H9 (cell line): ENCODE measurements around the gene ZBTB47. TPM values are rescaled to one million over a fixed set of nuclear protein-coding genes. Genes with fewer than 3 reads are reported as not detected.

ENCODE experiments used
- DNase-seq: peaks from one replicate; pipeline ENCODE4 v3.0.0-alpha.2; 2017
- H2AFZ ChIP-seq: one replicate; pipeline ENCODE4 v1.6.1; 2013; ENCODE audit warnings: mild to moderate bottlenecking, low read length, control low read depth, moderate library complexity
- H2AK5ac ChIP-seq: 2 replicates; pipeline ENCODE4 v1.6.1; 2013; ENCODE audit warnings: low read length, control low read depth, mixed read lengths; ENCODE audit not compliant: insufficient read length
- H2BK120ac ChIP-seq: one replicate; pipeline ENCODE4 v1.6.1; 2013; ENCODE audit warnings: low read depth, mild to moderate bottlenecking, low read length, control low read depth, inconsistent platforms; ENCODE audit not compliant: poor library complexity, severe bottlenecking
- H2BK12ac ChIP-seq: 2 replicates; pipeline ENCODE4 v1.6.1; 2013; ENCODE audit warnings: low read length, control low read depth, mixed read lengths, low read depth; ENCODE audit not compliant: insufficient read length
- H2BK15ac ChIP-seq: 2 replicates; pipeline ENCODE4 v1.6.1; 2013; ENCODE audit warnings: low read depth, low read length, control low read depth
- H2BK20ac ChIP-seq: one replicate; pipeline ENCODE4 v1.6.1; 2013; ENCODE audit warnings: low read depth, mild to moderate bottlenecking, low read length, control low read depth, inconsistent platforms; ENCODE audit not compliant: poor library complexity, severe bottlenecking
- H2BK5ac ChIP-seq: 2 replicates; pipeline ENCODE4 v1.6.1; 2013; ENCODE audit warnings: low read length, control low read depth, mixed read lengths; ENCODE audit not compliant: insufficient read length
- H3K14ac ChIP-seq: 2 replicates; pipeline ENCODE4 v1.6.1; 2013; ENCODE audit warnings: low read length, control low read depth; ENCODE audit not compliant: insufficient read depth
- H3K18ac ChIP-seq: 2 replicates; pipeline ENCODE4 v1.6.1; 2013; ENCODE audit warnings: low read depth, mild to moderate bottlenecking, mixed read lengths, low read length, control low read depth; ENCODE audit not compliant: insufficient read length
- H3K23ac ChIP-seq: 2 replicates; pipeline ENCODE4 v1.6.1; 2013; ENCODE audit warnings: low read length, control low read depth, mixed read lengths, low read depth; ENCODE audit not compliant: insufficient read length
- H3K23me2 ChIP-seq: 2 replicates; pipeline ENCODE4 v1.6.1; 2013; ENCODE audit warnings: low read depth, mild to moderate bottlenecking, mixed read lengths, low read length, control low read depth; ENCODE audit not compliant: insufficient read length, poor library complexity, severe bottlenecking
- H3K27ac ChIP-seq: 2 replicates; pipeline ENCODE4 v1.5.1; 2013; ENCODE audit warnings: low read length, control low read depth, mixed read lengths, low read depth; ENCODE audit not compliant: insufficient read length
- H3K27me3 ChIP-seq: 2 replicates; pipeline ENCODE4 v1.6.1; 2013; ENCODE audit warnings: low read length, control low read depth, inconsistent platforms; ENCODE audit not compliant: insufficient read depth
- H3K4ac ChIP-seq: 2 replicates; pipeline ENCODE4 v1.6.1; 2013; ENCODE audit warnings: low read depth, mild to moderate bottlenecking, control low read depth, inconsistent platforms, low read length, moderate library complexity
- H3K4me1 ChIP-seq: 2 replicates; pipeline ENCODE4 v1.6.1; 2013; ENCODE audit warnings: low read length, control low read depth, inconsistent platforms; ENCODE audit not compliant: insufficient read depth
- H3K4me2 ChIP-seq: 2 replicates; pipeline ENCODE4 v1.6.1; 2013; ENCODE audit warnings: low read length, control low read depth, mixed read lengths; ENCODE audit not compliant: insufficient read length, insufficient read depth
- H3K56ac ChIP-seq: 2 replicates; pipeline ENCODE4 v1.6.1; 2013; ENCODE audit warnings: low read depth, mild to moderate bottlenecking, mixed read lengths, low read length, control low read depth; ENCODE audit not compliant: insufficient read length
- H3K79me1 ChIP-seq: 2 replicates; pipeline ENCODE4 v1.6.1; 2013; ENCODE audit warnings: low read depth, mild to moderate bottlenecking, moderate library complexity, low read length, control low read depth, inconsistent platforms; ENCODE audit not compliant: insufficient read depth, poor library complexity, severe bottlenecking
- H3K79me2 ChIP-seq: 2 replicates; pipeline ENCODE4 v1.6.1; 2013; ENCODE audit warnings: low read length, control low read depth, inconsistent platforms; ENCODE audit not compliant: insufficient read depth
- H3K9ac ChIP-seq: 2 replicates; pipeline ENCODE4 v1.6.1; 2013; ENCODE audit warnings: low read length, control low read depth, mixed read lengths; ENCODE audit not compliant: insufficient read length; ENCODE audit errors: extremely low read depth
- H3K9me3 ChIP-seq: one replicate; pipeline ENCODE4 v1.6.1; 2013; ENCODE audit warnings: low read depth, low read length, inconsistent platforms; ENCODE audit not compliant: control insufficient read depth
- H3T11ph ChIP-seq: one replicate; pipeline ENCODE4 v1.6.1; 2013; ENCODE audit warnings: mild to moderate bottlenecking, low read length, control low read depth, inconsistent platforms
- H4K20me1 ChIP-seq: one replicate; pipeline ENCODE4 v1.6.1; 2013; ENCODE audit not compliant: control insufficient read depth, insufficient read length, insufficient read depth
- H4K5ac ChIP-seq: 2 replicates; pipeline ENCODE4 v1.6.1; 2013; ENCODE audit warnings: low read depth, mild to moderate bottlenecking, mixed read lengths, low read length, control low read depth; ENCODE audit not compliant: insufficient read length
- H4K8ac ChIP-seq: replicated peaks from 2 replicates; pipeline ENCODE4 v1.6.1; 2013; ENCODE audit warnings: low read length, control low read depth, mixed read lengths, low read depth; ENCODE audit not compliant: insufficient read length
- H4K91ac ChIP-seq: 2 replicates; pipeline ENCODE4 v1.6.1; 2013; ENCODE audit warnings: low read depth, mild to moderate bottlenecking, moderate library complexity, mixed read lengths, low read length, control low read depth; ENCODE audit not compliant: insufficient read length
- H3K27ac Mint-ChIP-seq, 3 experiments: 2 replicates in 2 of 3; 3 replicates in 1 of 3; pipeline ENCODE4 v1.8.0; 2020 to 2021; ENCODE audit warnings: mixed read lengths in 3 of 3, mild to moderate bottlenecking in 1 of 3, moderate library complexity in 1 of 3
- H3K27me3 Mint-ChIP-seq: 2 replicates; pipeline ENCODE4 v1.8.0; 2021; ENCODE audit warnings: low read depth, mild to moderate bottlenecking, moderate library complexity, mixed read lengths
- H3K36me3 Mint-ChIP-seq, 3 experiments: 2 replicates in 2 of 3; 3 replicates in 1 of 3; pipeline ENCODE4 v1.8.0; 2020 to 2021; ENCODE audit warnings: low read depth in 3 of 3, mixed read lengths in 3 of 3; ENCODE audit not compliant: insufficient read depth in 1 of 3
- H3K4me1 Mint-ChIP-seq, 2 experiments: 2 replicates each; pipeline ENCODE4 v1.8.0; 2020; ENCODE audit warnings: mixed read lengths in 2 of 2
- H3K4me3 Mint-ChIP-seq, 2 experiments: 2 replicates in 1 of 2; 3 replicates in 1 of 2; pipeline ENCODE4 v1.8.0; 2020 to 2021; ENCODE audit warnings: mild to moderate bottlenecking in 2 of 2, mixed read lengths in 2 of 2, moderate library complexity in 1 of 2
- H3K9me3 Mint-ChIP-seq, 2 experiments: 2 replicates in 1 of 2; 3 replicates in 1 of 2; pipeline ENCODE4 v1.8.0; 2020; ENCODE audit warnings: mild to moderate bottlenecking in 2 of 2, mixed read lengths in 2 of 2, moderate library complexity in 1 of 2
- CTCF ChIP-seq: fragments of 200-600 bp; sonication (generic); conservative IDR thresholded peaks from 3 replicates; pipeline ENCODE4 v1.8.0; 2021; ENCODE audit warnings: antibody characterized with exemption, mild to moderate bottlenecking
- WGBS: extraction: QIAGEN DNeasy Blood & Tissue Kit; methylation state at CpG from one replicate; pipeline ENCODE4 v1.1.7; 2013; ENCODE audit warnings: missing lambda C conversion rate, low lambda C conversion rate, mixed read lengths; ENCODE audit not compliant: insufficient read length; ENCODE audit errors: extremely low coverage; 5-methylcytosine and 5-hydroxymethylcytosine counted together
- total RNA-seq: library from RNA; stranded (reverse); gene quantifications from 2 replicates; pipeline ENCODE4 v1.2.1, GENCODE V29; 2021

Gene ZBTB47
- total RNA-seq, 1 experiment from 2014 or later, result 3.6 TPM

DNA sequence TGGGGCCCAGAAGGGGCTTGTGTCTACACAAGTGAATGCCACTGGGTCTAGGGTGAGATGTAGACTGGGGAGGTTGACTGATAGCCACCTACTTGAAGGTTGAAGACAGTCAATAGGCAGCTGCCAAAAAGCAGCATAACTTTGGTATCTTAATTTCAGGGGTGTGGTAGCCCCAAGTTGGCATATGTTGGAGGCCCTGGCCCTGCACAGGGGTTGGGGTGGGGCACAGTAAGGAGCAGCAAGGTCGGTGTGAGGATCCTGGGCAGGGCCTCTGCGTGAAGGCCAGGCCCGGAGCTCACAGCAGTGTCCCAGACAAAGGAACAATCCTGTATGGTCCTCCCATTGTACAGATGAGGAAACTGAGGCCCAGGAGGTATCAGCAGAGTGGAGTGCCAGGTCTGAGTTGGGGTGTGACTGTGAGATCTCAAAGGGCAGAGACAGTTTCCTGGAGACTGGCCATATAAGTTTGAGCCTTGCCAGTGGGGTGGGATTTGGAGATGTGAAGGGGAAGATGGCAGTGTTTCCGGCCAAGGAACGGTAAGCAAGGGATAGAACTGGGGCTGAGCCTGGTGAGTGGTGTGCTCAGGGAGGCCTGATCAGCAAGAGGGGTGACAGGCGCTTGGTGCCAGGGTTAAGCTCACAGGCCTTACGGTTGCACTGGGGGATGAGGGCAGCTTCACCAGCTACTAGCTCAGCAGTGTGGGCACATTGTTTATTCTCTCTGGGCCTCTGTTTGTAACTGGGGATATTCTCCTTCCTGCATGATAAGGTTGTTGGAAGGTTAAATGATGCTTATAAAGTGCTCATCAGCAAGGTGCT, 33.5 kb downstream of the ZBTB47 start:
- no peak overlapping the region for H4K5ac ChIP-seq
- H3T11ph ChIP-seq, result no peak overlapping the region
- DNase-seq, result no peak
- H3K56ac ChIP-seq, result no peak overlapping the region
- no peak overlapping the region for H3K4ac ChIP-seq
- no peaks in the 10 kb centered on the region; the same call in 1 of the 2 replicates for H3K4me1 ChIP-seq
- no peaks in the 10 kb centered on the region for H4K20me1 ChIP-seq
- no peak overlapping the region for H3K14ac ChIP-seq
- H4K8ac ChIP-seq, result no peak overlapping the region
- H2BK120ac ChIP-seq, result no peak overlapping the region
- no peak overlapping the region for H2AFZ ChIP-seq
- no peak overlapping the region for H3K9ac ChIP-seq
- no peaks in the 10 kb centered on the region; the same call in 1 of the 2 replicates for H3K27me3 ChIP-seq
- H2BK5ac ChIP-seq, result no peak overlapping the region
- Mint-ChIP-seq H3K9me3 (no peaks in the 10 kb centered on the region), H3K27me3 (peaks cover 11% of the 10 kb centered on the region), H3K4me3 (no peak overlapping the region), H3K27ac (peak overlapping the region in 1 of 3 experiments; percentile 1; a peak in 1 of 7 replicates), H3K4me1 (peaks cover 20 to 27% of the 10 kb centered on the region in 2 experiments), H3K36me3 (no peaks in the 10 kb centered on the region; a peak in 1 of 7 replicates)
- no peak overlapping the region for H3K23ac ChIP-seq
- WGBS, result no CpG with 5 or more reads among the region's 7 CpGs
- no peak overlapping the region for H2AK5ac ChIP-seq
- no peaks in the 10 kb centered on the region for H3K23me2 ChIP-seq
- no peak overlapping the region for H4K91ac ChIP-seq
- H3K79me1 ChIP-seq, result no peaks in the 10 kb centered on the region
- H3K9me3 ChIP-seq, result no peaks in the 10 kb centered on the region
- no peaks in the 10 kb centered on the region for H3K79me2 ChIP-seq
- H3K4me2 ChIP-seq, result no peak overlapping the region
- H2BK12ac ChIP-seq, result no peak overlapping the region
- H3K18ac ChIP-seq, result no peak overlapping the region
- H3K27ac ChIP-seq, result no peak overlapping the region
- no peak for TF ChIP-seq CTCF
- no peak overlapping the region for H2BK15ac ChIP-seq
- no peak overlapping the region for H2BK20ac ChIP-seq
